H9 (cell line): ENCODE results near the gene ANKRD11. TPM values are rescaled to one million over a fixed set of nuclear protein-coding genes. Genes with fewer than 3 reads are reported as not detected.
A peak's percentile ranks its signal among the peaks of the same experiment; 100 is the strongest.

ENCODE experiments used
- DNase-seq: peaks from one replicate; pipeline ENCODE4 v3.0.0-alpha.2; 2017
- H2AFZ ChIP-seq: one replicate; pipeline ENCODE4 v1.6.1; 2013; ENCODE audit warnings: mild to moderate bottlenecking, low read length, control low read depth, moderate library complexity
- H2AK5ac ChIP-seq: 2 replicates; pipeline ENCODE4 v1.6.1; 2013; ENCODE audit warnings: low read length, control low read depth, mixed read lengths; ENCODE audit not compliant: insufficient read length
- H2BK120ac ChIP-seq: one replicate; pipeline ENCODE4 v1.6.1; 2013; ENCODE audit warnings: low read depth, mild to moderate bottlenecking, low read length, control low read depth, inconsistent platforms; ENCODE audit not compliant: poor library complexity, severe bottlenecking
- H2BK12ac ChIP-seq: 2 replicates; pipeline ENCODE4 v1.6.1; 2013; ENCODE audit warnings: low read length, control low read depth, mixed read lengths, low read depth; ENCODE audit not compliant: insufficient read length
- H2BK15ac ChIP-seq: 2 replicates; pipeline ENCODE4 v1.6.1; 2013; ENCODE audit warnings: low read depth, low read length, control low read depth
- H2BK20ac ChIP-seq: one replicate; pipeline ENCODE4 v1.6.1; 2013; ENCODE audit warnings: low read depth, mild to moderate bottlenecking, low read length, control low read depth, inconsistent platforms; ENCODE audit not compliant: poor library complexity, severe bottlenecking
- H2BK5ac ChIP-seq: 2 replicates; pipeline ENCODE4 v1.6.1; 2013; ENCODE audit warnings: low read length, control low read depth, mixed read lengths; ENCODE audit not compliant: insufficient read length
- H3K14ac ChIP-seq: 2 replicates; pipeline ENCODE4 v1.6.1; 2013; ENCODE audit warnings: low read length, control low read depth; ENCODE audit not compliant: insufficient read depth
- H3K18ac ChIP-seq: 2 replicates; pipeline ENCODE4 v1.6.1; 2013; ENCODE audit warnings: low read depth, mild to moderate bottlenecking, mixed read lengths, low read length, control low read depth; ENCODE audit not compliant: insufficient read length
- H3K23ac ChIP-seq: 2 replicates; pipeline ENCODE4 v1.6.1; 2013; ENCODE audit warnings: low read length, control low read depth, mixed read lengths, low read depth; ENCODE audit not compliant: insufficient read length
- H3K23me2 ChIP-seq: 2 replicates; pipeline ENCODE4 v1.6.1; 2013; ENCODE audit warnings: low read depth, mild to moderate bottlenecking, mixed read lengths, low read length, control low read depth; ENCODE audit not compliant: insufficient read length, poor library complexity, severe bottlenecking
- H3K27ac ChIP-seq: 2 replicates; pipeline ENCODE4 v1.5.1; 2013; ENCODE audit warnings: low read length, control low read depth, mixed read lengths, low read depth; ENCODE audit not compliant: insufficient read length
- H3K27me3 ChIP-seq: 2 replicates; pipeline ENCODE4 v1.6.1; 2013; ENCODE audit warnings: low read length, control low read depth, inconsistent platforms; ENCODE audit not compliant: insufficient read depth
- H3K4ac ChIP-seq: 2 replicates; pipeline ENCODE4 v1.6.1; 2013; ENCODE audit warnings: low read depth, mild to moderate bottlenecking, control low read depth, inconsistent platforms, low read length, moderate library complexity
- H3K4me1 ChIP-seq: 2 replicates; pipeline ENCODE4 v1.6.1; 2013; ENCODE audit warnings: low read length, control low read depth, inconsistent platforms; ENCODE audit not compliant: insufficient read depth
- H3K4me2 ChIP-seq: 2 replicates; pipeline ENCODE4 v1.6.1; 2013; ENCODE audit warnings: low read length, control low read depth, mixed read lengths; ENCODE audit not compliant: insufficient read length, insufficient read depth
- H3K56ac ChIP-seq: 2 replicates; pipeline ENCODE4 v1.6.1; 2013; ENCODE audit warnings: low read depth, mild to moderate bottlenecking, mixed read lengths, low read length, control low read depth; ENCODE audit not compliant: insufficient read length
- H3K79me1 ChIP-seq: 2 replicates; pipeline ENCODE4 v1.6.1; 2013; ENCODE audit warnings: low read depth, mild to moderate bottlenecking, moderate library complexity, low read length, control low read depth, inconsistent platforms; ENCODE audit not compliant: insufficient read depth, poor library complexity, severe bottlenecking
- H3K79me2 ChIP-seq: 2 replicates; pipeline ENCODE4 v1.6.1; 2013; ENCODE audit warnings: low read length, control low read depth, inconsistent platforms; ENCODE audit not compliant: insufficient read depth
- H3K9ac ChIP-seq: 2 replicates; pipeline ENCODE4 v1.6.1; 2013; ENCODE audit warnings: low read length, control low read depth, mixed read lengths; ENCODE audit not compliant: insufficient read length; ENCODE audit errors: extremely low read depth
- H3K9me3 ChIP-seq: one replicate; pipeline ENCODE4 v1.6.1; 2013; ENCODE audit warnings: low read depth, low read length, inconsistent platforms; ENCODE audit not compliant: control insufficient read depth
- H3T11ph ChIP-seq: one replicate; pipeline ENCODE4 v1.6.1; 2013; ENCODE audit warnings: mild to moderate bottlenecking, low read length, control low read depth, inconsistent platforms
- H4K20me1 ChIP-seq: one replicate; pipeline ENCODE4 v1.6.1; 2013; ENCODE audit not compliant: control insufficient read depth, insufficient read length, insufficient read depth
- H4K5ac ChIP-seq: 2 replicates; pipeline ENCODE4 v1.6.1; 2013; ENCODE audit warnings: low read depth, mild to moderate bottlenecking, mixed read lengths, low read length, control low read depth; ENCODE audit not compliant: insufficient read length
- H4K8ac ChIP-seq: replicated peaks from 2 replicates; pipeline ENCODE4 v1.6.1; 2013; ENCODE audit warnings: low read length, control low read depth, mixed read lengths, low read depth; ENCODE audit not compliant: insufficient read length
- H4K91ac ChIP-seq: 2 replicates; pipeline ENCODE4 v1.6.1; 2013; ENCODE audit warnings: low read depth, mild to moderate bottlenecking, moderate library complexity, mixed read lengths, low read length, control low read depth; ENCODE audit not compliant: insufficient read length
- H3K27ac Mint-ChIP-seq, 3 experiments: 2 replicates in 2 of 3; 3 replicates in 1 of 3; pipeline ENCODE4 v1.8.0; 2020 to 2021; ENCODE audit warnings: mixed read lengths in 3 of 3, mild to moderate bottlenecking in 1 of 3, moderate library complexity in 1 of 3
- H3K27me3 Mint-ChIP-seq: 2 replicates; pipeline ENCODE4 v1.8.0; 2021; ENCODE audit warnings: low read depth, mild to moderate bottlenecking, moderate library complexity, mixed read lengths
- H3K36me3 Mint-ChIP-seq, 3 experiments: 2 replicates in 2 of 3; 3 replicates in 1 of 3; pipeline ENCODE4 v1.8.0; 2020 to 2021; ENCODE audit warnings: low read depth in 3 of 3, mixed read lengths in 3 of 3; ENCODE audit not compliant: insufficient read depth in 1 of 3
- H3K4me1 Mint-ChIP-seq, 2 experiments: 2 replicates each; pipeline ENCODE4 v1.8.0; 2020; ENCODE audit warnings: mixed read lengths in 2 of 2
- H3K4me3 Mint-ChIP-seq, 2 experiments: 2 replicates in 1 of 2; 3 replicates in 1 of 2; pipeline ENCODE4 v1.8.0; 2020 to 2021; ENCODE audit warnings: mild to moderate bottlenecking in 2 of 2, mixed read lengths in 2 of 2, moderate library complexity in 1 of 2
- H3K9me3 Mint-ChIP-seq, 2 experiments: 2 replicates in 1 of 2; 3 replicates in 1 of 2; pipeline ENCODE4 v1.8.0; 2020; ENCODE audit warnings: mild to moderate bottlenecking in 2 of 2, mixed read lengths in 2 of 2, moderate library complexity in 1 of 2
- WGBS: extraction: QIAGEN DNeasy Blood & Tissue Kit; methylation state at CpG from one replicate; pipeline ENCODE4 v1.1.7; 2013; ENCODE audit warnings: missing lambda C conversion rate, low lambda C conversion rate, mixed read lengths; ENCODE audit not compliant: insufficient read length; ENCODE audit errors: extremely low coverage; 5-methylcytosine and 5-hydroxymethylcytosine counted together
- total RNA-seq: library from RNA; stranded (reverse); gene quantifications from 2 replicates; pipeline ENCODE4 v1.2.1, GENCODE V29; 2021
- TF ChIP-seq, protein P1 (sequence below): fragments of 200-600 bp; sonication (generic); conservative IDR thresholded peaks from 3 replicates; pipeline ENCODE4 v1.8.0; 2021; ENCODE audit warnings: antibody characterized with exemption, mild to moderate bottlenecking

Gene ANKRD11
- total RNA-seq, 1 experiment from 2014 or later, result 181 TPM

DNA sequence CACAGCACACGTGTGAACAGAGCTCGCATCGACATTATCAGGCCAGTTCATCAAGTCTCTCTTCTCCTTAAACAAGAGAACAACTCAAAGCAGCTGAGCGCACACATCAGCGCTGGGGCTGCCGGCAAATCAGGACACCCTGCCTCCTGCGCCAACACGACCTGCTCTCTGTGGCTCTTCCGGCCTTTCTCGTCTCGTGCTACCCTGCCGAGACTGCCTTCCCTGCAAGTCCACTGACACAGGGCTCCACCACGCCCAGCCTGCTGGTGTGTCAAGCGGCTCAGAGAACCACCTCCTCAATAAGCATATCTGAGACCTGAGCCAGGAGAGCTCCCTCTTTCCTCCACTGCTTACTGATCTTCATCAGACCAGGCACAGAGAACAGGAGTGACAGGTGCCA lies 176.0 kb downstream of the ANKRD11 start:
- H3K23me2 ChIP-seq, result no peaks in the 10 kb centered on the region
- TF ChIP-seq, protein P1, sequence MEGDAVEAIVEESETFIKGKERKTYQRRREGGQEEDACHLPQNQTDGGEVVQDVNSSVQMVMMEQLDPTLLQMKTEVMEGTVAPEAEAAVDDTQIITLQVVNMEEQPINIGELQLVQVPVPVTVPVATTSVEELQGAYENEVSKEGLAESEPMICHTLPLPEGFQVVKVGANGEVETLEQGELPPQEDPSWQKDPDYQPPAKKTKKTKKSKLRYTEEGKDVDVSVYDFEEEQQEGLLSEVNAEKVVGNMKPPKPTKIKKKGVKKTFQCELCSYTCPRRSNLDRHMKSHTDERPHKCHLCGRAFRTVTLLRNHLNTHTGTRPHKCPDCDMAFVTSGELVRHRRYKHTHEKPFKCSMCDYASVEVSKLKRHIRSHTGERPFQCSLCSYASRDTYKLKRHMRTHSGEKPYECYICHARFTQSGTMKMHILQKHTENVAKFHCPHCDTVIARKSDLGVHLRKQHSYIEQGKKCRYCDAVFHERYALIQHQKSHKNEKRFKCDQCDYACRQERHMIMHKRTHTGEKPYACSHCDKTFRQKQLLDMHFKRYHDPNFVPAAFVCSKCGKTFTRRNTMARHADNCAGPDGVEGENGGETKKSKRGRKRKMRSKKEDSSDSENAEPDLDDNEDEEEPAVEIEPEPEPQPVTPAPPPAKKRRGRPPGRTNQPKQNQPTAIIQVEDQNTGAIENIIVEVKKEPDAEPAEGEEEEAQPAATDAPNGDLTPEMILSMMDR, result no peak
- H3K9ac ChIP-seq, result no peak overlapping the region
- no peak for DNase-seq
- no peaks in the 10 kb centered on the region for H3K27me3 ChIP-seq
- no peak overlapping the region for H2BK5ac ChIP-seq
- no peak overlapping the region for H3T11ph ChIP-seq
- H3K18ac ChIP-seq, result no peak overlapping the region
- Mint-ChIP-seq H3K4me1 (peaks cover 33 to 55% of the 10 kb centered on the region in 2 experiments), H3K27ac (peak overlapping the region; percentile 30 to 90 (median 30); a peak in 5 of 7 replicates), H3K9me3 (no peaks in the 10 kb centered on the region), H3K27me3 (no peaks in the 10 kb centered on the region; the same call in 1 of the 2 replicates), H3K36me3 (peaks cover 8 to 45% (median 36%) of the 10 kb centered on the region in 3 experiments; a peak in 6 of 7 replicates), H3K4me3 (no peak overlapping the region)
- WGBS, result no CpG with 5 or more reads among the region's 14 CpGs
- no peaks in the 10 kb centered on the region for H4K20me1 ChIP-seq
- H3K4ac ChIP-seq, result no peak overlapping the region
- no peak overlapping the region for H4K5ac ChIP-seq
- no peak overlapping the region for H2AFZ ChIP-seq
- peaks cover 10% of the 10 kb centered on the region for H3K79me1 ChIP-seq
- no peak overlapping the region; the same call in 1 of the 2 replicates for H3K14ac ChIP-seq
- no peak overlapping the region for H4K8ac ChIP-seq
- peaks cover 4% of the 10 kb centered on the region; the same call in 1 of the 2 replicates for H3K4me1 ChIP-seq
- H3K4me2 ChIP-seq, result no peak overlapping the region
- H2BK12ac ChIP-seq, result no peak overlapping the region
- peaks cover 63% of the 10 kb centered on the region; the same call in 1 of the 2 replicates for H3K79me2 ChIP-seq
- H4K91ac ChIP-seq, result no peak overlapping the region
- no peaks in the 10 kb centered on the region for H3K9me3 ChIP-seq
- no peak overlapping the region for H3K27ac ChIP-seq
- H2BK20ac ChIP-seq, result no peak overlapping the region
- H2AK5ac ChIP-seq, result no peak overlapping the region
- H3K23ac ChIP-seq, result no peak overlapping the region
- no peak overlapping the region for H2BK15ac ChIP-seq
- no peak overlapping the region for H3K56ac ChIP-seq
- H2BK120ac ChIP-seq, result no peak overlapping the region
